Measurements from ENCODE around the gene ITFG1. TPM values are rescaled to one million over a fixed set of nuclear protein-coding genes. Genes with fewer than 3 reads are reported as not detected.
"Not testable (repeated sequence)": the region's sequence is repeated elsewhere in the genome, so short reads cannot be mapped to it uniquely, and the experiment has no call there.

ITFG1 gene
- total and polyA plus RNA-seq, 2 of the 8 experiments (the other 6 are each of a cell fraction or from before 2014, with no cell fraction given): 13.8 to 22.2 TPM

GRCh38 chr16:47442884-47443283 is 18.0 kb downstream of the ITFG1 start:
- H3K36me3 ChIP-seq (ENCODE audit: control insufficient read depth in 2 of 4, insufficient read depth in 4 of 4, low read length in 3 of 4); H3K27ac ChIP-seq (ENCODE audit: low read depth, low read length); H3K56ac ChIP-seq (replicated peaks; ENCODE audit: insufficient read length, low read depth, low read length); H2BK15ac ChIP-seq (ENCODE audit: low read length); H2BK120ac ChIP-seq (replicated peaks; ENCODE audit: low read depth, low read length); H3K79me1 ChIP-seq (ENCODE audit: low read depth, low read length); H2AFZ ChIP-seq (ENCODE audit: low read length); H3K4me1 ChIP-seq (replicated peaks in 1 of 4; ENCODE audit: control insufficient read depth in 3 of 4, insufficient read depth in 4 of 4, low read length in 3 of 4); H4K5ac ChIP-seq (ENCODE audit: insufficient read length, low read depth, low read length); H2BK5ac ChIP-seq (ENCODE audit: low read depth, low read length); DNase-seq (ENCODE audit: low read depth in 1 of 2, low spot score in 2 of 2); H3K23me2 ChIP-seq (ENCODE audit: low read depth, low read length); H2AK5ac ChIP-seq (ENCODE audit: low read depth, low read length); H3K4ac ChIP-seq (replicated peaks; ENCODE audit: insufficient read length, low read depth, low read length); H2BK12ac ChIP-seq (ENCODE audit: low read depth, low read length); H3K27me3 ChIP-seq (replicated peaks in 1 of 4; ENCODE audit: control insufficient read depth in 3 of 4, extremely low read depth in 1 of 4, insufficient read depth in 3 of 4, low read length in 3 of 4); H4K8ac ChIP-seq (ENCODE audit: extremely low read depth, insufficient read depth, low read length); H3K79me2 ChIP-seq (ENCODE audit: control insufficient read depth in 1 of 2, insufficient read depth in 2 of 2, low read length in 2 of 2); H4K91ac ChIP-seq (replicated peaks; ENCODE audit: insufficient read length, low read length); H3K9me3 ChIP-seq (ENCODE audit: insufficient read depth in 2 of 2, low read depth in 1 of 2, low read length in 1 of 2); FAIRE-seq; H2BK20ac ChIP-seq (ENCODE audit: low read length); H3K23ac ChIP-seq (ENCODE audit: insufficient read length); CTCF ChIA-PET (ENCODE audit: partially characterized antibody); H3K9ac ChIP-seq (replicated peaks in 1 of 4; ENCODE audit: extremely low read depth in 1 of 4, low read depth in 3 of 4, low read length in 3 of 4); H3K18ac ChIP-seq (ENCODE audit: extremely low read depth, low read length); POLR2A ChIA-PET (ENCODE audit: partially characterized antibody); H3K4me3 ChIP-seq (ENCODE audit: extremely low read depth in 1 of 4, insufficient read depth in 2 of 4, low read depth in 3 of 4, low read length in 4 of 4); H3K4me2 ChIP-seq (ENCODE audit: insufficient read depth in 1 of 2, low read depth in 2 of 2, low read length in 2 of 2); H4K20me1 ChIP-seq (replicated peaks in 1 of 2; ENCODE audit: control insufficient read depth in 1 of 2, insufficient read depth in 2 of 2, low read length in 2 of 2); H3K14ac ChIP-seq (ENCODE audit: insufficient read length): not testable (repeated sequence)

- H2BK12ac ChIP-seq (ENCODE audit: low read depth, low read length); FAIRE-seq; H2BK120ac ChIP-seq (replicated peaks; ENCODE audit: low read depth, low read length); H2BK5ac ChIP-seq (ENCODE audit: low read depth, low read length); H3K23ac ChIP-seq (ENCODE audit: insufficient read length); H3K56ac ChIP-seq (replicated peaks; ENCODE audit: insufficient read length, low read depth, low read length); H3K4me2 ChIP-seq (ENCODE audit: insufficient read depth in 1 of 2, low read depth in 2 of 2, low read length in 2 of 2); H2AFZ ChIP-seq (ENCODE audit: low read length); POLR2A ChIA-PET (ENCODE audit: partially characterized antibody); H3K14ac ChIP-seq (ENCODE audit: insufficient read length); H3K9me3 ChIP-seq (ENCODE audit: insufficient read depth in 2 of 2, low read depth in 1 of 2, low read length in 1 of 2); DNase-seq (ENCODE audit: low read depth in 1 of 2, low spot score in 2 of 2); H3K79me2 ChIP-seq (ENCODE audit: control insufficient read depth in 1 of 2, insufficient read depth in 2 of 2, low read length in 2 of 2); H3K27me3 ChIP-seq (replicated peaks in 1 of 4; ENCODE audit: control insufficient read depth in 3 of 4, extremely low read depth in 1 of 4, insufficient read depth in 3 of 4, low read length in 3 of 4); H4K20me1 ChIP-seq (replicated peaks in 1 of 2; ENCODE audit: control insufficient read depth in 1 of 2, insufficient read depth in 2 of 2, low read length in 2 of 2); H3K4me1 ChIP-seq (replicated peaks in 1 of 4; ENCODE audit: control insufficient read depth in 3 of 4, insufficient read depth in 4 of 4, low read length in 3 of 4); H3K79me1 ChIP-seq (ENCODE audit: low read depth, low read length); H2BK20ac ChIP-seq (ENCODE audit: low read length); H4K91ac ChIP-seq (replicated peaks; ENCODE audit: insufficient read length, low read length); H4K8ac ChIP-seq (ENCODE audit: extremely low read depth, insufficient read depth, low read length); H3K4ac ChIP-seq (replicated peaks; ENCODE audit: insufficient read length, low read depth, low read length); H3K27ac ChIP-seq (ENCODE audit: low read depth, low read length); H3K18ac ChIP-seq (ENCODE audit: extremely low read depth, low read length); H3K4me3 ChIP-seq (ENCODE audit: extremely low read depth in 1 of 4, insufficient read depth in 2 of 4, low read depth in 3 of 4, low read length in 4 of 4); H3K9ac ChIP-seq (replicated peaks in 1 of 4; ENCODE audit: extremely low read depth in 1 of 4, low read depth in 3 of 4, low read length in 3 of 4); H3K36me3 ChIP-seq (ENCODE audit: control insufficient read depth in 2 of 4, insufficient read depth in 4 of 4, low read length in 3 of 4); H4K5ac ChIP-seq (ENCODE audit: insufficient read length, low read depth, low read length); CTCF ChIA-PET (ENCODE audit: partially characterized antibody); H2AK5ac ChIP-seq (ENCODE audit: low read depth, low read length); H2BK15ac ChIP-seq (ENCODE audit: low read length); H3K23me2 ChIP-seq (ENCODE audit: low read depth, low read length): not testable (repeated sequence)
- WGBS, 2 experiments (ENCODE audit: extremely low coverage in 1 of 2, insufficient coverage in 1 of 2, insufficient read length in 1 of 2, insufficient replicate concordance in 2 of 2, low coverage in 1 of 2, low lambda C conversion rate in 2 of 2, missing lambda C conversion rate in 1 of 2): 97% methylated on average over 3 of the region's 3 CpGs; no CpG with 5 or more reads in 1 of the 2 experiments
Observed at GRCh38 chr16:47440066-47440465, 20.8 kb downstream of the ITFG1 start.

All from H1 (cell line).